ENCODE measurements around the gene ATRAID. TPM values are rescaled to one million over a fixed set of nuclear protein-coding genes. Genes with fewer than 3 reads are reported as not detected.

ATRAID gene
- total RNA-seq, 4 donors from 2014 or later = 109 to 177 (median 141) TPM

- Histone ChIP-seq H3K4me3 (no peak overlapping the region), H3K4me1 (no peaks in the 10 kb centered on the region), H3K27ac (no peak overlapping the region), H3K27me3 (no peaks in the 10 kb centered on the region), H3K9me3 (no peaks in the 10 kb centered on the region), H3K36me3 (peaks cover 98% of the 10 kb centered on the region)
- no peak for TF ChIP-seq EP300 (IDR thresholded peaks at IDR 0.05)
- no peak for TF ChIP-seq POLR2AphosphoS5 (IDR thresholded peaks at IDR 0.05)
- TF ChIP-seq CTCF (IDR thresholded peaks at IDR 0.05) = no peak
- no peak for TF ChIP-seq POLR2A (IDR thresholded peaks at IDR 0.05)
- WGBS = 83% methylated on average over 2 of the region's 2 CpGs
- no peak for DNase-seq (ENCODE audit: low spot score in 2 of 2)
Observed at GRCh38 chr2:27227501-27227900, 15.7 kb downstream of the ATRAID start.

- no peaks in the 10 kb centered on the region for H3K4me1 ChIP-seq
- no peak for DNase-seq (ENCODE audit: low spot score in 2 of 2)
- H3K4me3 ChIP-seq = no peak overlapping the region
- 95% methylated on average over 11 of the region's 13 CpGs for WGBS
- no peak overlapping the region for H3K27ac ChIP-seq
- no peaks in the 10 kb centered on the region for H3K27me3 ChIP-seq
- TF ChIP-seq POLR2A (IDR thresholded peaks at IDR 0.05) = no peak
- TF ChIP-seq POLR2AphosphoS5 (IDR thresholded peaks at IDR 0.05) = no peak
- no peak for TF ChIP-seq EP300 (IDR thresholded peaks at IDR 0.05)
- no peak for TF ChIP-seq CTCF (IDR thresholded peaks at IDR 0.05)
- no peaks in the 10 kb centered on the region for H3K9me3 ChIP-seq
- peaks cover 98% of the 10 kb centered on the region for H3K36me3 ChIP-seq
Observed at GRCh38 chr2:27231921-27232320, 20.1 kb downstream of the ATRAID start.

GRCh38 chr2:27233341-27233740 lies 21.5 kb downstream of the ATRAID start:
- Histone ChIP-seq H3K4me1 (no peaks in the 10 kb centered on the region), H3K4me3 (no peak overlapping the region), H3K27ac (no peak overlapping the region), H3K27me3 (no peaks in the 10 kb centered on the region), H3K36me3 (peaks cover 98% of the 10 kb centered on the region), H3K9me3 (no peaks in the 10 kb centered on the region)
- WGBS = 100% methylated on average over 3 of the region's 14 CpGs
- DNase-seq (ENCODE audit: low spot score in 2 of 2) = no peak
- TF ChIP-seq POLR2A (IDR thresholded peaks at IDR 0.05) (no peak), CTCF (IDR thresholded peaks at IDR 0.05) (no peak), POLR2AphosphoS5 (IDR thresholded peaks at IDR 0.05) (no peak), EP300 (IDR thresholded peaks at IDR 0.05) (no peak)

- no peak for TF ChIP-seq CTCF (IDR thresholded peaks at IDR 0.05)
- no peak for TF ChIP-seq EP300 (IDR thresholded peaks at IDR 0.05)
- no peak for TF ChIP-seq POLR2AphosphoS5 (IDR thresholded peaks at IDR 0.05)
- 94% methylated on average over 12 of the region's 12 CpGs for WGBS
- DNase-seq (ENCODE audit: low spot score in 2 of 2) = no peak
- H3K9me3 ChIP-seq = no peaks in the 10 kb centered on the region
- H3K27ac ChIP-seq = no peak overlapping the region
- H3K27me3 ChIP-seq = no peaks in the 10 kb centered on the region
- H3K4me3 ChIP-seq = no peak overlapping the region
- H3K4me1 ChIP-seq = no peaks in the 10 kb centered on the region
- peaks cover 100% of the 10 kb centered on the region for H3K36me3 ChIP-seq
Observed at GRCh38 chr2:27236136-27236535, 24.3 kb downstream of the ATRAID start.

- Histone ChIP-seq H3K4me1 (no peaks in the 10 kb centered on the region), H3K36me3 (peaks cover 100% of the 10 kb centered on the region), H3K27me3 (no peaks in the 10 kb centered on the region), H3K27ac (no peak overlapping the region), H3K4me3 (no peak overlapping the region), H3K9me3 (no peaks in the 10 kb centered on the region)
- TF ChIP-seq POLR2AphosphoS5 (IDR thresholded peaks at IDR 0.05) (no peak), EP300 (IDR thresholded peaks at IDR 0.05) (no peak), CTCF (IDR thresholded peaks at IDR 0.05) (no peak), POLR2A (IDR thresholded peaks at IDR 0.05) (no peak)
- WGBS = 95% methylated on average over 3 of the region's 3 CpGs
- no peak for DNase-seq (ENCODE audit: low spot score in 2 of 2)
Observed at GRCh38 chr2:27236626-27237025, 24.8 kb downstream of the ATRAID start.
